GM21717 (cell line): ENCODE data around the gene KLHL21.
A peak's percentile ranks its signal among the peaks of the same experiment; 100 is the strongest.
"Not testable (repeated sequence)": the region's sequence is repeated elsewhere in the genome, so short reads cannot be mapped to it uniquely, and the experiment has no call there.

Experiments used
- ATAC-seq: cut with Tn5 transposase; IDR thresholded peaks from one replicate; pipeline ENCODE4 v1.9.1; 2021; ENCODE audit warnings: mild to moderate bottlenecking, moderate library complexity; ENCODE audit not compliant: unreplicated experiment

The KLHL21 gene

DNA sequence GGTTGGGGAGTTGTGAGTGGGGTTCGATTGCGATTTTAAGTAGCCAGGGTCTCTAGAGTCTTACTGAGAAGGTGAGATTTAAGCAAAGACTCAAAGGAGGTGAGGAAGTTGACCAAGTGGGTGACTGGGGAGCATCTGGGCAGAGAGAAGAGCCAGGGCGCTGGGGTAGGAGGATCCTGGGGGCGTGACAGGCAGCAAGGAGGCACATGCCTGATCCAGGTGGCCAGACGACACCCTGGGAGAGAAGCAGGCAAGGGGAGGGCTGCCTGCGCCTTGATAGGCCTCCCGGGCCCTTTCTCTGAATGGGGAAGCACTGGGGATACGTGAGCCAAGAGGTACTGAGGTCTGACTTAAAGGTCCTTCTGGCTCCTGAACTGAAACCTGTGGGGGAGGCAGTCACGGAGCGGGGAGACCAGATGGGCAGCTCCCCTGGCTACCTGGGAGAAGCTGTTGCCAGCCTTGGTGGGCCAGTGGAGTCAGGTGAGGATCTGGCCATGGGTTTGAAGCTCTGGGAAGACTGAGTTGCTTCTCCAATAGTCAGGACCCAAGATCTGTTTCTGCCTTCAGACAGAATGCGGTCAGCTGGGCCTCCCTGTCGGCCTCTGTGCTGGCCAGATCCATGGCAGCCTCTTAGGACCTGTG, 17.5 kb downstream of the KLHL21 start:
- no peak for ATAC-seq

DNA sequence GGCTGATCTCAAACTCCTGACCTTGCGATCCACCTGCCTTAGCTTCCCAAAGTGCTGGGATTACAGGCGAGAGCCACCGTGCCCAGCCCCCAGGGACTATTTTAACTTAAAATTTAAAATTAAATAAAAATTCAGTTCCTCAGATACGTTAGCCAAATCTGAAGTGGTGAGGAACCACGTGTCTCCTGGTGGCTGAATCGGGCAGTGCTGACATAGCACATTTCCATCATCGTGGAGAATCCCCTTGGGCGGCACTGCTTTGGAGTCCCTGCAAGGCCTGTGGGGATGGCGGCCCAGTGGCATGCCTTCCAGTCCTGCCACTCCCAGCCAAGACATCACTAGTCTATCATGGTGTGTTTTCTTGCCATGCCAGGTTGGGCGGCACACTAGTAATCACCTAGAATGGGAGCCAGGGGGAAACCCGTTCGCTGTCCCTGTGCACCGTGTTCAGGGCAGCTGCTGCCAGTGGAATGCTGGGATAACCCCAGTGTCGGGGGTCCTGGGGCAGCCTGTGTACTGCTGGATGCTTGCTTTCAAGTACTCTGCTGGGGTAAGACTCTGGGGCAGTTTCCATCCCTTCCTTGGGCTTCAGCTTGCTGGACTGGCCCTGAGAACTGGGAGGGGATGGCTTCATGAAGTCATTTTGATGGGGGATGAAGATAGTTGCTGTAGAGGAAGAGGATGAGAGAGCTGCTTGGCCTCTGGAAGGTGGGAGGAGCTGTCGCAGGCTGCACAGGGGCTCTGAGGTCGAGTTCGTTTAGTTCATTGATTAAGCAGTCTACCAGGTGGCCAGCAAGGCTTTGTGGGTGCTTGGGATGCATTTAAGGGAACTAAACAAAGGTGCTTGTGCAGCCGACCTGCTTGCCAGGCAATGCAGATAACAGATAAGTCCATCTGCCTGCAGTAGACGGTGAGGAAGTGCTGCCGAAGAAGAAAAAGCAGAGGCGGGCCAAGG, 18.3 kb downstream of the KLHL21 start:
- no peak for ATAC-seq

DNA sequence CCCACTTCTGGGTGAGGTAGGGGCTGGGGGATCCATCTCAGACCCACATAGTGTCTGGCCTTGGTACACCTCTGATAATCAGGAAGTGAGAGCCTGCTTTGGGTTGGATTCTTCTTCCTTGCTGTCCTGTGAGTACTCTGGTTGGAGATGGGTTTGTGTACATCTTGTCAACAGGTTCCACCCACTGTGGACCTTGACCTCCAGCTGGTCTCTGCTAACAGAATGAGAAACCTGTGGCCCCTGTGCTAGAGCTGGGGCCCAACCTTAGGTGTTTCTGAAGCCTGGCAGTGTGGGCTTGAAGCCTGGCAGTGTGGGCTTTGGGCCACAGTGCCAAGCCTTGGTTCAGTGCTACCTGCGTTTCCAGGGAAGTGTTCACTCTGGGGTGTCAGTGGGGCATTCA, 20.3 kb downstream of the KLHL21 start:
- ATAC-seq = no peak

DNA sequence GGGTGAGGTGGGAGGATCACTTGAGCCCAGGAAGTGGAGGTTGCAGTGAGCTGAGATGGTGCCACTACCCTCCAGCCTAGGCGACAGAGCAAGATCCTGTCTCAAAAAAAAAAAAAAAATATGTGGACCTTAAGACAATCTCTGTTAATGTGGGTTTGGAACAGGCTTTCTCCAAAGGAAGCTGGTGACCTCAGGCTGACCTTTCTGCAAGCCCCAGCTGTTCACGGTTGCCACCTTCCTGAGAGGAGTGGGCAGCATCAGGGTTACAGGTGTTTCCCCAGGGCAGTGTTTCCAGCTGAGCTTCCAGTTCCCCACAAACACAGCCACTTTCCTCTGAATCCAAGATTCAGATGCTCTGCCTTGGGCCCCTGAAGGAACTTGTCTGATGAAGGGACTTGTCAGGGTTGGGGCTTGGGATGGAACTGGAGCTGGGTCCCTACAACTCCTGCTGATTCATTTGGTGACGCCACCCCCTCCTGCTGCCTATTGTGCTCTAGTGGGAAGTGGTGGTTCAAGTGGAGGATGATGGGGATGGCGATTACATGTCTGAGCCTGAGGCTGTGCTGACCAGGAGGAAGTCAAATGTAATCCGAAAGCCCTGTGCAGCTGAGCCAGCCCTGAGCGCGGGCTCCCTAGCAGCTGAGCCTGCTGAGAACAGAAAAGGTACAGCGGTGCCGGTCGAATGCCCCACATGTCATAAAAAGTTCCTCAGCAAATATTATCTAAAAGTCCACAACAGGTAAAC, 20.9 kb downstream of the KLHL21 start:
- no peak for ATAC-seq

DNA sequence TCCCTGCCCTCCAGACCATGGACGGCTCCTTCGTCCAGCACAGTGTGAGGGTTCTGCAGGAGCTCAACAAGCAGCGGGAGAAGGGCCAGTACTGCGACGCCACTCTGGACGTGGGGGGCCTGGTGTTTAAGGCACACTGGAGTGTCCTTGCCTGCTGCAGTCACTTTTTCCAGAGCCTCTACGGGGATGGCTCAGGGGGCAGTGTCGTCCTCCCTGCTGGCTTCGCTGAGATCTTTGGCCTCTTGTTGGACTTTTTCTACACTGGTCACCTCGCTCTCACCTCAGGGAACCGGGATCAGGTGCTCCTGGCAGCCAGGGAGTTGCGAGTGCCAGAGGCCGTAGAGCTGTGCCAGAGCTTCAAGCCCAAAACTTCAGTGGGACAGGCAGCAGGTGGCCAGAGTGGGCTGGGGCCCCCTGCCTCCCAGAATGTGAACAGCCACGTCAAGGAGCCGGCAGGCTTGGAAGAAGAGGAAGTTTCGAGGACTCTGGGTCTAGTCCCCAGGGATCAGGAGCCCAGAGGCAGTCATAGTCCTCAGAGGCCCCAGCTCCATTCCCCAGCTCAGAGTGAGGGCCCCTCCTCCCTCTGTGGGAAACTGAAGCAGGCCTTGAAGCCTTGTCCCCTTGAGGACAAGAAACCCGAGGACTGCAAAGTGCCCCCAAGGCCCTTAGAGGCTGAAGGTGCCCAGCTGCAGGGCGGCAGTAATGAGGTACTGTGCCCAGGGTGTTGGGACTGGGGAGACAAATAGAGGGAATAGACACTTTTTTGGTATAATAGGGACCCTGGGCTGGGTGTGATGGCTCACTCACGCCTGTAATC, 21.9 kb downstream of the KLHL21 start:
- no peak for ATAC-seq

DNA sequence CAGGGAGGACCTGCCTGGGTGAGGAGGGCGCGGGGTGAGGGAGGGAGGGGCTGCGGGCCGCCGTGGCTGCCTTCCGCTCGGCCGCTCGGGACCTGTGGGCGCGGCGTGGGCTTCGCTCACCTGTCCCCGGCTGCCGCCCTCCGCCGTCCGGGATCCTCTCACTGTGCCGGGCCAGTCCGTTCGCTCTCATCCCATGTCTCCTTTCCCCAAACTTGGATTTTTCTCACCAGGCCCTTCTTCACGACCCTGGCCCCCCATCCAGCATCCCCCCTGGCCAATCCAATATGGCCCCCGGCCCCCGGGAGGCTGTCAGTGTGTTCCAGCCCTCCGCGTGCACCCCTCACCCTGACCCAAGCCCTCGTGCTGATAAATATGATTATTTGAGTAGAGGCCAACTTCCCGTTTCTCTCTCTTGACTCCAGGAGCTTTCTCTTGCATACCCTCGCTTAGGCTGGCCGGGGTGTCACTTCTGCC, 22.5 kb downstream of the KLHL21 start:
- ATAC-seq = no peak

DNA sequence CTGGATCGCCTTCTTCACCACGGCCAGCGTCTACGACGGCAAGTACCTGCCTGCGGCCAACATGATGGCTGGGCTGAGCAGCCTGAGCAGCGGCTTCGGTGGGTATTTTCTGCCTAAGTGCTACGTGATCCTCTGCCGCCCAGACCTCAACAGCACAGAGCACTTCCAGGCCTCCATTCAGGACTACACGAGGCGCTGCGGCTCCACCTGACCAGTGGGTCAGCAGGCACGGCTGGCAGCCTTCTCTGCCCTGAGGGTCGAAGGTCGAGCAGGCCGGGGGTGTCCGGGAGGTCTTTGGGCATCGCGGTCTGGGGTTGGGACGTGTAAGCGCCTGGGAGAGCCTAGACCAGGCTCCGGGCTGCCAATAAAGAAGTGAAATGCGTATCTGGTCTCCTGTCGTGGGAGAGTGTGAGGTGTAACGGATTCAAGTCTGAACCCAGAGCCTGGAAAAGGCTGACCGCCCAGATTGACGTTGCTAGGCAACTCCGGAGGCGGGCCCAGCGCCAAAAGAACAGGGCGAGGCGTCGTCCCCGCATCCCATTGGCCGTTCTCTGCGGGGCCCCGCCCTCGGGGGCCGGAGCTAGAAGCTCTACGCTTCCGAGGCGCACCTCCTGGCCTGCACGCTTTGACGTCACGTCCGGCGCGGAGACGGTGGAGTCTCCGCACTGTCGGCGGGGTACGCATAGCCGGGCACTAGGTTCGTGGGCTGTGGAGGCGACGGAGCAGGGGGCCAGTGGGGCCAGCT, 23.1 kb downstream of the KLHL21 start, which contains the start of gene ZBTB48:
Gene ZBTB48, plus strand, starts transcription at position 621 of the 745 bp plus-strand sequence. CDS start 616 bp downstream, outside the sequence.
- peak; percentile 94 for ATAC-seq

DNA sequence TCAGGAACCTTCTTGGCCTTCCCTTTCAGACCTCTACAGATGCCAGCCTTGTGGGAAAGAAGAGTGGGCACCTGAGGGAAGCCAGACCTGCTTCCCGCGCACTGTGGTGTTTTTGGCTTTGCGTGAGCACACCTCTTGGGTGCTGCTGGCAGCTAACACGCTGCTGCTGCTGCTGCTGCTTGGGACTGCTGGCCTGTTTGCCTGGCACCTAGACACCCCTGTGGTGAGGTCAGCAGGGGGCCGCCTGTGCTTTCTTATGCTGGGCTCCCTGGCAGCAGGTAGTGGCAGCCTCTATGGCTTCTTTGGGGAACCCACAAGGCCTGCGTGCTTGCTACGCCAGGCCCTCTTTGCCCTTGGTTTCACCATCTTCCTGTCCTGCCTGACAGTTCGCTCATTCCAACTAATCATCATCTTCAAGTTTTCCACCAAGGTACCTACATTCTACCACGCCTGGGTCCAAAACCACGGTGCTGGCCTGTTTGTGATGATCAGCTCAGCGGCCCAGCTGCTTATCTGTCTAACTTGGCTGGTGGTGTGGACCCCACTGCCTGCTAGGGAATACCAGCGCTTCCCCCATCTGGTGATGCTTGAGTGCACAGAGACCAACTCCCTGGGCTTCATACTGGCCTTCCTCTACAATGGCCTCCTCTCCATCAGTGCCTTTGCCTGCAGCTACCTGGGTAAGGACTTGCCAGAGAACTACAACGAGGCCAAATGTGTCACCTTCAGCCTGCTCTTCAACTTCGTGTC, 23.9 kb downstream of the KLHL21 start:
- ATAC-seq = no peak

DNA sequence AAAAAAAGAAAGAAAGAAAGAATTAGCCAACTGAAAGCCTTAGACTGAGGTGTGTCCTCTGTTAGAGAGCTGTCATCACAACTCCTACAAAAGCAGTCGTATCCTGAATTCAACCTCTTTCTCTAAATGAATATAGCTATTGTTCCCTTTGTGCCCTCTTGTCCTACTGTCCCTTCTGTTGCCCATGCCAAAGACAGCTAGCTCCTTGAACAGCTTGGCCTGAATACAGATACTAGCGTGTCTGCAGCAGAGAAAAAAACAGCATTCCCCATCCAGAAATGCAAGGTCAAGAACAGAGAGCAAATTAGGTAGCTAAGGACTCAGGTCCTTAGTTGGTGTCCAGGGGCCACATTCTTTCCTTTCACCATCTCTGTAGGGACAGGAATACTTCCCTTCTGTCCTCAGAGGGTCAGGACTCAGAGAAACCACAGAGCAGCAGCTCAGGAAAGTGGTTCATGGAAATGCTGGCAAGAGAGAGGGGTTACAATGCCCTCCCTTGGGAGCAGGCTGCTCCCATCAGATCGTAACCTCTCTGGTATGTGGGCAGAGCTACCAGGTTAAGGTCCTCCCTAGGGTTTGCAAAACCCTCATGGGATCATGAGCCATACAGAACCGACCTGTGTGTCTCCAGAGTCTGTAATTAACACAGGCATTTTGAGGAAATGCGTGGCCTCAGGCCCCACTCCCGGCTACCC, 24.7 kb downstream of the KLHL21 start:
- ATAC-seq = no peak

DNA sequence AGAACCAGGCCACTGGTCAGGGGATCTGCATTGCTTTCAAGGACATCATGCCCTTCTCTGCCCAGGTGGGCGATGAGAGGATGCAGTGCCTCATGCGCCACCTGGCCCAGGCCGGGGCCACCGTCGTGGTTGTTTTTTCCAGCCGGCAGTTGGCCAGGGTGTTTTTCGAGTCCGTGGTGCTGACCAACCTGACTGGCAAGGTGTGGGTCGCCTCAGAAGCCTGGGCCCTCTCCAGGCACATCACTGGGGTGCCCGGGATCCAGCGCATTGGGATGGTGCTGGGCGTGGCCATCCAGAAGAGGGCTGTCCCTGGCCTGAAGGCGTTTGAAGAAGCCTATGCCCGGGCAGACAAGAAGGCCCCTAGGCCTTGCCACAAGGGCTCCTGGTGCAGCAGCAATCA, 27.9 kb downstream of the KLHL21 start:
- no peak for ATAC-seq

DNA sequence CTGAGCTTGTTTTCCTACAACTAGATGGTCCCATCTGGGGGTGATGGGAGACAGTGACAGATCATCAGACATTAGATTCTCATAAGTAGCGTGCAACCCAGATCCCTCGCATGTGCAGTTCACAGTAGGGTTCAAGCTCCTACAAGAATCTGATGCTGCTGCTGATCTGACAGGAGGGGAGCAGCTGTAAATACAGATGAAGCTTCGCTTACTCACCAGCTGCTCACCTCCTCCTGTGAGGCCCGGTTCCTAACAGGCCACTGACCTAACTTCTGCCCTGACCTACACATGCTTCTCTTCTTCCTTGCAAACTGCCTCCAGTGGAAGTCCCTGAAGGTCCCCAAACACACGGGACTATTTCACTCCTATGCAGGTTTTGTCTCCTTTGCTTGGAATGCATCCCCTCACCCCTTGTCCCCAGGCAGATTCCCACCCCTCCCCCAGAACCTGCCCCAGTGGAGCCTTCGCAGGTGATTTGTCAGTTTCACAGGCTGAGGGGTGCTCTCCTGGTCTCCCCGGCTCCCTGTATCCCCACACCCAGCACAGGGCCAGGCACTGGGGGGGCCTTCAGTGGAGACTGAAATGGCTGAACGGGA, 28.5 kb downstream of the KLHL21 start:
- no peak for ATAC-seq

DNA sequence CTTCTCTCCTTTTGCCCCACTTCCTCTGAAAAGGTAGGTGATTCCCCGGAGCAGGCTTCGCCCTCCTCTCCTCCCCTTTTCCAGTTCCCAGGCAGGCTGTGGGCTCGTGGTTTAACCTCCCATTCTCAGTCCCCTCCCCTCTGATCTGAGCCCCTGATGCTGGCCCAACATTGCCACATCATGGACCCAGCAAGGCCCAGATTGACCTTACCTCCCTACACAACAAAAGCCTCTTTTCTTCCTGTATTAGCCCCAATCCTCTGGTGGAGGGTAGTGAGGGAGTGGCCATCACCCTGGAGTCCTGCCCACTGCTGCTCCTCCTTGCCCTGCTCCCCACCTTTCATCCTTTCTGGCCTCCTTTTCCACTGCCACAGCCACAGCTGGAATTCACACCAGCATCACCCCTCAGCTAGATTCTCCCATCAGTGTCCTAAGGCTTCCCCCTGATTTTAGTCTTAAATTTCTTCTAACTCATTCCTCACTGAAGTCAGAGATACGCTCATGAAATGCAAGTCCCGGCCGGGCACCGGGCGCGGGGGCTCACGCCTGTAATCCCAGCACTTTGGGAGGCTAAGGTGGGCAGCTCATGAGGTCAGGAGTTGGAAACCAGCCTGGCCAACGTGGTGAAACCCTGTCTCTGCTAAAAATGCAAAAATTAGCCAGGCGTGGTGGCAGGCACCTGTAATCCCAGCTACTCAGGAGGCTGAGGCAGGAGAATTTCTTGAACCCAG, 29.9 kb downstream of the KLHL21 start:
- ATAC-seq = no peak

DNA sequence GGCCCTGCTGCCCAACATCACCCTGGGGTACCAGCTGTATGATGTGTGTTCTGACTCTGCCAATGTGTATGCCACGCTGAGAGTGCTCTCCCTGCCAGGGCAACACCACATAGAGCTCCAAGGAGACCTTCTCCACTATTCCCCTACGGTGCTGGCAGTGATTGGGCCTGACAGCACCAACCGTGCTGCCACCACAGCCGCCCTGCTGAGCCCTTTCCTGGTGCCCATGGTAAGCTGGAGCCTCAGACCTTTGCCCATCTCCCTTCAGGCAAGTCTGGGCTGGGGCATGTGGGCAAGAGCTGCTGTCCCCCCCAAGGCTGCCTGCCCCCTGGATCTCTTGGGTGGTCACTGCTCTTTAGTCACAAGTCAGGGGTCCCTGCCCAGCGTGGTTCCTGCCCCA, 31.7 kb downstream of the KLHL21 start:
- ATAC-seq = no peak

DNA sequence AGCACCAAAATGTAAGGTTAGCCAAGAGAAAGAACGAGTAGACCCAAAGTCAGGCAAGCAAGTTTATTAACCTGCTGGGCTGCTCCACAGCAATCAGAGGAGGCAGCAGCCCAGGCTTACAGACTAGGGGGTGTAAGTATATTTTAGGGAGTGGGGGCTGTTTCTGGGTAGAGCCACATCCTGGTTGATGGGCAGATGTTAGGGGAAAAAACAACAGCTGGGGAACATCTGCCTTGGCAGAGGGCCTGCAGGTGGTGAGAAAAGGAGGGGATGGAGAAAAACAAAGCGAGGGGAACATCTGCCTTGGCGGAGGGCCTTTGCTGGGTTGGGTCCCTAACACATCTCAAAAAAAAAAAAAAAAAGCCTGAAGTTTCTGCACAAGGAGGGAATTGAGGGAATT, 32.6 kb downstream of the KLHL21 start:
- ATAC-seq = no peak

DNA sequence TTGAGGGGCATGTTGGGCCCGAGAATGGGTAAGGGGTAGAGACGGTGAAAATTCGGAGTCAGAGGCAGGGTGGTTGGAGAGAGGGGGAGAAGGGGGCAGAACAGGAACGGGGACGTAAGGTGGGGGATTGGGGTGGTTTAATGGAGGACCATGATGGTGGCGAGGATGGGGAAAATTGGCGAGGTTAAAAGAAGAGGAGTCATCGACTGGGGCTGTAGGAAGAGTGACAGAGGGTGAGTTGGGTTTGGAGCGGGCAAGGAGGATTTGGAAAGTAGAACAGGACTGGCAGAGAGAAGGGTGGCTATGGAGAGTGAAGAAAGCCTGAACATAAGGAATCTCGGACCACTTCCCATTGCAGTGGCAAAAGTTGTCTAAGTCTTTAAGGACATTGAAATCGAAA, 33.6 kb downstream of the KLHL21 start:
- ATAC-seq = no peak

DNA sequence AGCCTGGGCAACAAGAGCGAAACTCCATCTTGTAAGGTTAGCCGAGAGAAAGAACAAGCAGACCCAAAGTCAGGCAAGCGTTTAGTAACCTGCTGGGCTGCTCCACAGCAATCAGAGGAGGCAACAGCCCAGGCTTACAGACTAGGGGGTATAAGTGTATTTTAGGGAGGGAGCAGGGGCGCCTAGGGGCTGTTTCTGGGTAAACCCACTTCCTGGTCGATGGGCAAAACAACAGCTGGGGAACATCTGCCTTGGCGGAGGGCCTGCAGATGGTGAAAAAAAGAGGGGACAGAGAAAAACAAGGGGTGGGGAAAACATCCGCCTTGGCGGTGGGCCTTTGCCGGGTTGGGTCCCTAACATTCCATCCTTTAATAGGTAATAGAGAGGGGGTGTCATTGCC, 42.4 kb downstream of the KLHL21 start:
- ATAC-seq = no peak

DNA sequence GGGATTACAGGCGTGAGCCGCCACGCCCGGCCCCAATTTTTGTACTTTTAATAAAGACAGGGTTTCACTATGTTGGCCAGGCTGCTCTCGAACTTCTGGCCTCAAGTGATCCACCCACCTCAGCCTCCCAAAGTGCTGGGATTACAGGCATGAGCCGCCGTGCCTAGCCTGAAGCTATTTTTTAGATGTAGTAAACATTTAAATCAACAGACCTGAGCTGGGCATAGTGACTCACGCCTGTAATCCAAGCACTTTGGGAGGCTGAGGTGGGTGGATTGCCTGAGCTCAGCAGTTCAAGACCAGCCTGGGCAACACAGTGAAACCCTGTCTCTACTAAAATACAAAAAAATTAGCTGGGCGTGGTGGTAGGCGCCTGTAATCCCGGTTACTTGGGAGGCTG, 43.5 kb downstream of the KLHL21 start:
- ATAC-seq = not testable (repeated sequence)
